GM19395 (cell line): ENCODE measurements around the gene PKIG.
A peak's percentile ranks its signal among the peaks of the same experiment; 100 is the strongest.
"Not testable (repeated sequence)": the region's sequence is repeated elsewhere in the genome, so short reads cannot be mapped to it uniquely, and the experiment has no call there.

Experiments used
- ATAC-seq: cut with Tn5 transposase; IDR thresholded peaks from one replicate; pipeline ENCODE4 v1.9.1; 2021; ENCODE audit warnings: mild to moderate bottlenecking, moderate library complexity; ENCODE audit not compliant: unreplicated experiment

Gene PKIG

DNA sequence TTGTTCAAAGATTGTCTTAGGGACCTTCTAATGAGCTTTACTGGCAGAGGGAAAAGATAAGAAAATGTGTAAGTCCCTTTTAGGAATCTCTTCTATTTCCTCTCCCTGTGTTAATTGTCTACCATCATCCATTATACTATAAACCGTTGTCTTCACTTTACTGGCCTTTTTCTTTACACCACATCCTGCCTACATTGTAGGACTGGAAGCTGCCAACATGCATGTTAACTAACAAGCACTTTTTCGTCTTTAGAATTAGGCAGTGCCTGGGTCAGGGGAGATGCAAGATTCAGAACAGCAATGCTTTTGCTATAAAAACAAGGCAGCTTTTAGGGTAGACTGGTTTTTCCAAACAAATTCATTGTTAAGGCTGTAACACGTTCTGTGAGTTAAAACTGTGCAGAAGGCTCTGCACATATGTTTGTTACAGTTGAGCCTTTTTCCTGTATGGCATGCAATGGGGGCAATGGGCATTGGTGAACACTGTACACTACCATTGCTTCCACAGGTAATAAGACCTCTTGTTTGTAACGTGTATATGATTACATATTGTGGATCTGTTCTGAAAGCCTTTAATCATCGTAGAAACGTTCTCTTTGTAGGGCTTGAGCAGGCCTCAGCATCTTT, 10.9 kb upstream of the PKIG start:
- ATAC-seq = no peak

DNA sequence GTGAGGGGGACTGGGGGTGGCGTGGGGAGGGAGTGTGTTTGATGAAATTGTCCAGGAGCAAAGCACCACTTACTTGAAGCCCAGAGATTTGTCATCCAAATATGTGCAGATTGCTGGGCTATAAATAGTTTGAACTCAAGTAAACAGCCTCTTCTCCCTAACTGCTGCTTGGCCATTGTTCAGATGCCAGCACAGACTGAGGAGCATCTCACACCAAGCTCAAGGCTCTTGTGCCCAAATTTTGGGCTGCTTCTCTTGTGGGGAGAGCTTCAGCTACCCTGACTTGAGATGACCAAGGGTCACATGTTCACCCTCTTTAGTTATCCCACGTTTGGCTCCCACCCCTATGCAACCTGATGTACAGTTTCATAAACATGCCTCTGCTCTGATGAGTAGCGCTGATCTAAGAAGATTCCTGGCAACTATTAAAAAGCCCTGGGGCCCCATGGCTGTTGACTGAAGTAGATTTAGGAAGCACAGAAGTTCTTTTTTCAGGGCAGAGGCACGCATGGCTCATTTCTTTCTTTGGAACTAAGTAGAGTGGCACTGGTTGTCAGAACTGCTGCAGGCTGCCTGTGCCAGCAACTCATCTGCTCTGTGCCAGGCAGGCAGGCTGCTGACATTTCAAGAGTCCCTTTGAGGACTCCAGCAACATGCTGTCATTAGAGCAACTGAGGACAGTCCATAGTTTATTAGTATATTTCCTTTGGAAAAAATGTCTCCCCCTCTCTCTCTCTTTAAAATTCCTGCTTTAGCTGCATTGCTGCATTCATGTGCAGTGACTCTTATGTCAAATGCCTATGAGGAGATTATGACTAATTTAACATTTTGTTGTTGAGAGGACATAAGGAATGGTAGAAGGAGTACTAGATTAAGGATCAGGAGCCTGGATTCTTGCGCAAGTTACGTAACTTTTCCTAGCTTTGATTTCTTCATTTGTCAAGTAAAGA, 9.6 kb upstream of the PKIG start:
- no peak for ATAC-seq

DNA sequence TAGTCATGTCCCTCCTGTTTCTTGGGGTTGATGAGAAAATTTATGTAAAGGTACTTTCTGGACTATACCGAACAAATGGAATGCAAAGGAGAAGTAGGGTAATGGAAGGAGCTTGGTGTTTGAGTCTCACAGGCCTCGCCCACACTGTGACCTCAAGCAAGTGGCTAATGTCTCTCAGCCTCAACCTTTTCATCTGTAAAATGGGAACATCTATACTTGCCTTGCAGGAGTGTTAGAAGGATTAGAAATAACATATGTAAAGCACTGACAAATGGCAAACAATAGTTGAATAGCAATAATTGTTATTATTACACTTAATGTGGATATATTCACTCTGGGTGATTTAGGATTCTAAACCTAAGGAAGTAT, 8.9 kb upstream of the PKIG start:
- no peak for ATAC-seq

DNA sequence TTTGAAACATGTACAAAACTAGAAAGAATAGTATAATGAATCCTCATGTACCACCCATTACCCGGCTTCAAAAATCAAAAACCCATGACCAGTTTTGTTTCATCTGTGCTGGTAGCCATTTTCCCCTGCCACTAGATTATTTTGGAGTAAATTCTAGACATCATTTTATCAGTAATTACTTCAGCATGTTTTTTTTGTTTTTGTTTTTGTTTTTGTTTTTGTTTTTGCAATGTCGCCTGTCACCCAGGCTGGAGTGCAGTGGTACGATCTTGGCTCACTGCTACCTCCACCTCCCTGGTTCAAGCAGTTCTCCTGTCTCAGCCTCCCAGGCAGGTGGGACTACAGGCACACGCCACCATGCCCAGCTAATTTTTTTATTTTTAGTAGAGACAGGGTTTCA, 8.0 kb upstream of the PKIG start:
- ATAC-seq = no peak

- ATAC-seq = no peak
Measured at GRCh38 chr20:44576297-44576696, 6.1 kb upstream of the PKIG start.

DNA sequence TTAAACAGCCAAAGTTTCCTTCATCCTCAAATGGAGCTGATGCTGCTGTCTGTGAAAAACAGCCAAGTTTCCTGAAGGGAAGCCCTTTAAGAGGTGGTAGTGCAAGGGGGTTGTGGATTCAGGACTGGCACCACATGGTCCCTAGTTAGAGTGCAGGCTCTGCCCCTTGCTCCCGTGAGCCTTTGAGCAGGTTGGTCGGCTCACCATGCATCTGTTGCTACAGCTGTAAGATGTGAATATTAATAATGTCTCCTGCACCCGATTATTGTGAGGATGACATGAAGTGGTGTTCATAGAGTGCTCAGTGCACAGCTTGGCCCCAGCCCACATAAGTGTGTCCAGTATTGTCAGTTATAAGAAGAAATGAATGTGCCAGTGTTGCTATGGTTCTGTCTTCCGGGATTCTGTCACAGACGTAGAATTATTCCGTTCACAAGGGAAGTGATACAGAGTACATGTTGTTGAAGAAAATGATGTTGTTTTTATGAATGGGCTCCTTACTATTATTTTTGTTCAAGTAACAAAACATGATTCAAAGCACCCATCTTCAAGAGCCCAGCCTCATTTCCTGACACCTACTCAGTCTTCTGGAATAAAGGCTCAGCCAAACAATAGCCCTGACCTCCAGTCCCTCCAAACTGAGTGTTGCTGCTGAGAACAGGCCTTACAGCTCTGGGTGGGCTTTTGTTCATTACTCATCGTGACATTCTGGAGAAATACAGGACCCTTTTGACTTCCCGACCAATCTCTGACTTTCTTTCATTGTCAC, 2.9 kb upstream of the PKIG start:
- ATAC-seq = no peak

GRCh38 chr20:44580581-44581268, 1.7 kb upstream of the PKIG start:
- ATAC-seq = no peak

- ATAC-seq = no peak
Measured at GRCh38 chr20:44581515-44581914, 864 bp upstream of the PKIG start.

- ATAC-seq = no peak
Measured at GRCh38 chr20:44583157-44583556, 778 bp downstream of the PKIG start.

GRCh38 chr20:44584162-44584561, 1.8 kb downstream of the PKIG start:
- no peak for ATAC-seq

DNA sequence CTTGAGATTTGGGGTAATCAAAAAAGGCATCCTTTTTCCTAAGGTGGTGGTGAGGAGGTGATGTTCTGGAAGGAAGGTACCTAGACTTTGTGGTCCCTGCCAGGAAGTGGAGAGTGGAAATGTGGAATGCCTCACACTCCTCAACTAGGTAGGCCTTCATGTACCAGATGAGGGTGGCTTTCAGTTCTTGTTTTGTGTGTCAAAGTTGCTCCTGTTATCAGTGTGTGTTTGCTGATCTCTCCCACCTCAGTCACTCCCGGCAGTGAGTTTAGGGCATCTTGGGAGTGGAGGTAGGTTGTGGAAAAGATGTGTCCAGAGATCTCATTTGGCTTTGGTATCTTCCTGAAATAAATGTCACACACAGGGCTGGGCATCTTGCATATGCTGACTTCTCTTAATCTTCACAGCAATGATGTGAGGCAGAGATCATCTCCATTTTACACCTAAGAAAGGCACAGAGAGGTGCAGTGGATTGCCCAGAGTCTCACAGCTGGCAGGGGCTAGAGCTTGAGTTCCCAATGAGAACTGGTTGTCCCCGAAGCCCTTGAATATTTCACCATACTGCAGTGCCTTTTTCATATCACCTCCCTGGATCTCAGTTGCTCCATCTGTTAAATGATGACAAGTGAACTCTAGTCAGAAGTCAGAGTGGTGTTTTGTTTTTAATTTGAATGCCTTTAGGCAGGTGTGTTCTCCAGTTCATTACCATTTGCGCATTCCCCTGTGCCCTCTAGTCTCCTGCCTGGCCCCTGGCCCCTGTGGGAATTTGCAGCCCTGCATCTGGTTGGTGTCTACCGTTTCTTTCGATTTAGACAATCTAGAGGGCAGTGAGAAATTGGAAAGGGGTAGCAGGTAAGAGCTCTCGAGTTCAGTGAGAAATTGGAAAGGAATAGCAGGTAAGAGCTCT, 2.9 kb downstream of the PKIG start:
- ATAC-seq = no peak

GRCh38 chr20:44586289-44586911, 4.0 kb downstream of the PKIG start:
- peak; percentile 52 for ATAC-seq

GRCh38 chr20:44587035-44587980, 4.9 kb downstream of the PKIG start:
- ATAC-seq = no peak

- ATAC-seq = not testable (repeated sequence)
Measured at GRCh38 chr20:44588321-44588720, 5.9 kb downstream of the PKIG start.

- ATAC-seq = no peak
Measured at GRCh38 chr20:44589537-44589936, 7.2 kb downstream of the PKIG start.

- no peak for ATAC-seq
Measured at GRCh38 chr20:44590980-44591778, 8.8 kb downstream of the PKIG start.

- no peak for ATAC-seq
Measured at GRCh38 chr20:44592366-44592765, 10.0 kb downstream of the PKIG start.

DNA sequence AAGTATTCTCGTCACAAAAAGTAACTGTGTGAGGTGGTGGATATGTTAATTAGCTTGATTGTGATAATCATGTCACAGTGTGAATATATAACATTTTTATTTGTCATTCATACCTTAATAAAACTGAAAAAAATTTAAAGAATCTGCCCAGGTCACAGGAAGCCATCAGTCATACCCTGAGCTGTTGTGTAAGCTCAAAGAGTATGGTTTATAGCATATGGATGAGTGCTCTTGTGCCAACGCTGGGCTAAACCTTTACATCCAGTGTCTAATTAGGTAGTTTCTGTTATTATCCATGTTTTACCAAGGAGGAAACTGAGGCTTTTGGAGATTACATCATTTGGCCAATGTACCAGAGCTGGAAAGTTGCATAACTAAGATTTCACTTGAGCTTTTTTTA, 11.4 kb downstream of the PKIG start:
- ATAC-seq = no peak
